Measurements from ENCODE around the gene MPRIP.

DNA sequence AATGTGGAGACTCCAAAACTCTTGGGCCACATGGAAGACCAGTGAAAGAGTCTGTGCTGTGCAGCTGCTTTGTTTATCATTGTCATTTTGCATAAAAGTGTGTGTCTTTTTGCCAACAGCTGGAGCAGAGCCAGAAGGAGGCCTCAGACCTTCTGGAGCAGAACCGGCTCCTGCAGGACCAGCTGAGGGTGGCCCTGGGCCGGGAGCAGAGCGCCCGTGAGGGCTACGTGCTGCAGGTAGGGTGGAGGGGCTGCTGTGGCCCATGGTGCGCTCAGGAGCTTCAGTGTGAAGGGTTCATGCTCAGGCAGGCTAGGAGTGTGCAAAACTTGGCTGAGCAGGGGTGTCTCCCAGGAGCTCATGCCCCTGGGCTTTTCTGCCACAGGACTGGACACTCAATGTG is 118.9 kb downstream of the MPRIP start:
- TF ChIP-seq, protein P1, sequence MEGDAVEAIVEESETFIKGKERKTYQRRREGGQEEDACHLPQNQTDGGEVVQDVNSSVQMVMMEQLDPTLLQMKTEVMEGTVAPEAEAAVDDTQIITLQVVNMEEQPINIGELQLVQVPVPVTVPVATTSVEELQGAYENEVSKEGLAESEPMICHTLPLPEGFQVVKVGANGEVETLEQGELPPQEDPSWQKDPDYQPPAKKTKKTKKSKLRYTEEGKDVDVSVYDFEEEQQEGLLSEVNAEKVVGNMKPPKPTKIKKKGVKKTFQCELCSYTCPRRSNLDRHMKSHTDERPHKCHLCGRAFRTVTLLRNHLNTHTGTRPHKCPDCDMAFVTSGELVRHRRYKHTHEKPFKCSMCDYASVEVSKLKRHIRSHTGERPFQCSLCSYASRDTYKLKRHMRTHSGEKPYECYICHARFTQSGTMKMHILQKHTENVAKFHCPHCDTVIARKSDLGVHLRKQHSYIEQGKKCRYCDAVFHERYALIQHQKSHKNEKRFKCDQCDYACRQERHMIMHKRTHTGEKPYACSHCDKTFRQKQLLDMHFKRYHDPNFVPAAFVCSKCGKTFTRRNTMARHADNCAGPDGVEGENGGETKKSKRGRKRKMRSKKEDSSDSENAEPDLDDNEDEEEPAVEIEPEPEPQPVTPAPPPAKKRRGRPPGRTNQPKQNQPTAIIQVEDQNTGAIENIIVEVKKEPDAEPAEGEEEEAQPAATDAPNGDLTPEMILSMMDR (conservative IDR thresholded peaks at IDR 0.05): no peak
- TF ChIP-seq ZFX (IDR thresholded peaks at IDR 0.05): no peak
